Adrenal gland (tissue), 12 donors: ENCODE measurements around the gene POLD3. TPM values are rescaled to one million over a fixed set of nuclear protein-coding genes. Genes with fewer than 3 reads are reported as not detected.

Source experiments
- DNase-seq, 7 donors: peaks; one replicate each; pipeline ENCODE4 v3.0.0-alpha.2; 2019 to 2020
- H3K27ac ChIP-seq, 5 donors: fragments of 200-600 bp; sonication (generic) in 4 of 5; 1 replicate in 3 of 5; 2 replicates in 2 of 5; pipeline versions ENCODE4 v1.5.1 to v1.8.0; 2016 to 2020; ENCODE audit warnings: mild to moderate bottlenecking in 1 of 5
- H3K27me3 ChIP-seq: fragments of 200-600 bp; 2 replicates; pipeline ENCODE4 v1.8.0; 2021
- H3K36me3 ChIP-seq, 2 donors: fragments of 200-600 bp; replicated peaks in 1 of 2; 1 replicate in 1 of 2; 2 replicates in 1 of 2; pipeline versions ENCODE4 v1.5.1 to v1.8.0; 2018 to 2022
- H3K4me1 ChIP-seq, 2 donors: fragments of 200-600 bp; replicated peaks in 1 of 2; 1 replicate in 1 of 2; 2 replicates in 1 of 2; pipeline versions ENCODE4 v1.5.1 to v1.8.0; 2018 to 2021
- H3K4me3 ChIP-seq, 4 donors: fragments of 200-600 bp; sonication (generic) in 3 of 4; one replicate each; pipeline ENCODE4 v1.5.1; 2016 to 2018
- H3K9me3 ChIP-seq, 3 donors: fragments of 200-600 bp; sonication (generic) in 1 of 3; replicated peaks in 1 of 3; 1 replicate in 2 of 3; 2 replicates in 1 of 3; pipeline versions ENCODE4 v1.5.1 to v1.8.0; 2016 to 2021
- CTCF ChIP-seq, 6 experiments: fragments of 450-650 bp in 4 of 6; fragments of 200-600 bp in 2 of 6; sonication (generic) in 1 of 6; IDR thresholded peaks; 1 replicate in 5 of 6; 2 replicates in 1 of 6; pipeline versions ENCODE4 v1.5.1 to v1.8.0; 2016 to 2021; ENCODE audit warnings: antibody characterized with exemption in 6 of 6, mild to moderate bottlenecking in 2 of 6, moderate library complexity in 1 of 6
- POLR2A ChIP-seq, 2 donors: fragments of 450-650 bp; IDR thresholded peaks; one replicate each; pipeline ENCODE4 v1.6.1; 2017; ENCODE audit warnings: antibody characterized with exemption in 2 of 2, mild to moderate bottlenecking in 2 of 2, moderate library complexity in 1 of 2
- WGBS, 4 donors: extraction: QIAGEN DNeasy Blood & Tissue Kit in 2 of 4; methylation state at CpG; one replicate each; pipeline versions ENCODE4 v1.1.5 to v1.1.7; 2013 to 2017; 5-methylcytosine and 5-hydroxymethylcytosine counted together
- intact Hi-C, 2 donors: fragments of 100-400 bp; cut with DNase I; formaldehyde crosslinking; loops; one replicate each; pipeline versions ENCODE4 v1.14.1 to v1.15.0; 2022 to 2023
- polyA plus RNA-seq, 3 donors: library from polyadenylated mRNA; stranded (reverse); fragments of 200-250 nt in 2 of 3; fragments of 350-450 nt in 1 of 3; fragmentation: Illumina TruSeq in 1 of 3; extraction: RNeasy Lipid Tissue Mini Kit (QIAGEN cat#74804) in 1 of 3; gene quantifications; one replicate each; pipeline ENCODE4 v1.2.3, GENCODE V29; 2013 to 2014
- total RNA-seq, 9 donors: library from RNA; depleted of rRNA in 4 of 9; stranded (reverse); fragments of >200 nt in 4 of 9; fragments of 120-200 nt in 1 of 9; fragmentation: NEBNext Ultra II Directional in 1 of 9; extraction: Animal tissue kit (Norgen Biotek cat#: 25700) in 1 of 9; gene quantifications; one replicate each; pipeline versions ENCODE4 v1.1.0 to v1.2.4, GENCODE V29; 2013 to 2023
- donor health status: healthy with polysubstance abuse.
- donor health status: Bipolar disorder and iron deficiency.
- donor health status: DM: yes; HTN: yes; CAD: no.
- donor health status: DM: no; HTN: no; CAD: no.
- donor health status: DM: no; HTN: no; CAD: no.
- donor health status: DM: yes; HTN: yes; CAD: no.

Gene POLD3
- total and polyA plus RNA-seq, 12 donors: 3.5 to 14.5 (median 9.7) TPM

DNA sequence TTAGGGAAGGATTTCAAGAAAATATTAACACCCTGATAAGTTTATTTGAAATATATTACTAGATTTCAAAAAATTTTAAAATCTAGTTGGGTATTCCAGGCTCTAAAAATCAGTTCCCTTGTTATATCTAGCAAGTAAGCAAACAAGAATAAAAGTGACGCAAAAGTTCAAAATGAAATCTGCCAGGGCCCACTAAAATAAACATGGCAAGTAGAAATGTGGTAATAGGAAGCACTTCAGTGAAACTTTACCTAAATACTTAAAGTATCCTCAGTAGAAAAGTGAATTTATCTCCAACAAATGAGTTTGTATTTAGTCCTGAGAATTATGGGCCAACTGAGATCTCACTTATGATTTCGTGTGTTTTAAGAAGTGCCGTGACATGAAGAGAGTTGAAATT, 23.6 kb downstream of the POLD3 start:
- intact Hi-C loops: loop anchor here in 1 of 2 donors (10.0 kb wide), 1 partner anchor 119 kb away; the partner anchor contains the start of gene CHRDL2
- H3K4me3 ChIP-seq: no peak overlapping the region
- 96 to 100% (median 98%) methylated on average over 3 of the region's 3 CpGs for WGBS, 4 donors
- TF ChIP-seq CTCF (IDR thresholded peaks at IDR 0.05) (no peak), POLR2A (IDR thresholded peaks at IDR 0.05) (no peak)
- no peaks in the 10 kb centered on the region for H3K9me3 ChIP-seq
- H3K36me3 ChIP-seq: peaks cover 0 to 14% of the 10 kb centered on the region in 2 donors
- no peak overlapping the region for H3K27ac ChIP-seq
- DNase-seq: no peak
- no peaks in the 10 kb centered on the region for H3K27me3 ChIP-seq
- peaks cover 0 to 6% of the 10 kb centered on the region in 2 donors for H3K4me1 ChIP-seq

DNA sequence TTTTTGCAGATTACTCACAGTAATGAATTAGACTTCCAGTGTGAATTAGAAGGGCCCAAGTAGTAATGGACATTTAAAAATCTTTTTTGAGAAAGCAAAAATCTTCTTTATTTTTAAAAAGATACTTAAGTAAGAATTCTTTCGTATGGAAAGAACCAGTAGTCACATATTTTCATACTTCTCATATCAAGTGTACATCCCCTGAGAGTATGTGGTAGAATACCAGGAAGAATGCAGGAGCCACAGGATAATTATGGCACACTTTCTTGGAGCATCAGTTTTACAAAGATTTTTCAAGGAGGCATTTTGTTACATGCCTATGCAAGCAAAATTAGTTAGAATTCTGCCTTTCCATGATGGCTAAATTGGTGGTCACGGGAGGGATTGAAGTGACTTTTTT, 28.1 kb downstream of the POLD3 start:
- DNase-seq: no peak
- Histone ChIP-seq H3K9me3 (no peaks in the 10 kb centered on the region), H3K27ac (no peak overlapping the region), H3K27me3 (no peaks in the 10 kb centered on the region), H3K4me3 (no peak overlapping the region), H3K4me1 (no peaks in the 10 kb centered on the region), H3K36me3 (no peaks in the 10 kb centered on the region)
- intact Hi-C loops: loop anchor here in 1 of 2 donors (10.0 kb wide), 1 partner anchor 104 kb away; no protein-coding TSS in a partner anchor
- TF ChIP-seq POLR2A (IDR thresholded peaks at IDR 0.05): no peak
- no peak for TF ChIP-seq CTCF (IDR thresholded peaks at IDR 0.05)
- 89 to 95% (median 92%) methylated on average over 2 of the region's 2 CpGs for WGBS, 4 donors

- Histone ChIP-seq H3K4me3 (no peak overlapping the region), H3K4me1 (no peaks in the 10 kb centered on the region), H3K27me3 (no peaks in the 10 kb centered on the region), H3K27ac (no peak overlapping the region), H3K36me3 (no peaks in the 10 kb centered on the region), H3K9me3 (no peaks in the 10 kb centered on the region)
- intact Hi-C loops: loop anchor here in 1 of 2 donors (10.0 kb wide), 1 partner anchor 99 kb away; no protein-coding TSS in a partner anchor
- TF ChIP-seq CTCF (IDR thresholded peaks at IDR 0.05): no peak
- TF ChIP-seq POLR2A (IDR thresholded peaks at IDR 0.05): no peak
- WGBS, 4 donors: 89 to 98% (median 95%) methylated on average over 4 of the region's 4 CpGs
- no peak for DNase-seq
Measured at GRCh38 chr11:74626130-74626529, 33.7 kb downstream of the POLD3 start.

DNA sequence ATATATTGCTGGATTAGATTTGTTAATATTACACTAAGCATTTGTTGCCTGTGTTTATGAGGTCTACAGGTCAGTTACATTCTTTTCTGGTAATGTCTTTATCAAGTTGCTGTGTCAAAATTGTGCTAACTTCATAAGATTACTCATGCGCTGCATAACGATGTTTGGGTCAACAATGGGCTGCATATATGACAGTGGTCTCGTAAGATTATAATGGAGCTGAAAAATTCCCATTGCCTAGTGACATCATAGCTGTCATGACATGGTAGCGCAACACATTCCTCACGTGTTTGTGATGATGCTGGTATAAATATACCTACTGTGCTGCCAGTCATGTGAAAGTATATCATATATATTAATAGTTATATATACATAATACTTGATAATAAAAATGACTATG, 34.2 kb downstream of the POLD3 start:
- WGBS, 4 donors: 96 to 98% (median 97%) methylated on average over 5 of the region's 5 CpGs
- Histone ChIP-seq H3K27me3 (no peaks in the 10 kb centered on the region), H3K9me3 (no peaks in the 10 kb centered on the region), H3K36me3 (no peaks in the 10 kb centered on the region), H3K27ac (no peak overlapping the region), H3K4me1 (no peaks in the 10 kb centered on the region), H3K4me3 (no peak overlapping the region)
- DNase-seq: no peak
- TF ChIP-seq POLR2A (IDR thresholded peaks at IDR 0.05) (no peak), CTCF (IDR thresholded peaks at IDR 0.05) (no peak)
- intact Hi-C loops: loop anchor here in 1 of 2 donors (10.0 kb wide), 1 partner anchor 98 kb away; no protein-coding TSS in a partner anchor
